ENCODE results near the gene DUSP23. TPM values are rescaled to one million over a fixed set of nuclear protein-coding genes. Genes with fewer than 3 reads are reported as not detected.

DUSP23 gene
- total RNA-seq, 2 experiments from 2014 or later = 1.2 to 2.0 TPM

- ChIA-PET CTCF (ENCODE audit: unreplicated experiment) (interaction anchor here (0.6 kb wide), 1 partner anchor 597 kb away, joined by 3 read pairs; no protein-coding TSS in a partner anchor), POLR2A (no interaction called here)
- BruUV-seq (replicated peaks) = no TSS peak
- Histone ChIP-seq H3K4me1 (ENCODE audit: insufficient read depth, low read length, poor library complexity, severe bottlenecking) (no peaks in the 10 kb centered on the region), H3K79me2 (ENCODE audit: insufficient read depth, low read depth, low read length) (no peaks in the 10 kb centered on the region), H3K4me2 (ENCODE audit: low read length) (no peak overlapping the region), H2AFZ (ENCODE audit: low read length) (no peak overlapping the region), H4K20me1 (ENCODE audit: insufficient read depth, low read length) (no peaks in the 10 kb centered on the region), H3K9me2 (ENCODE audit: insufficient read depth, low read length) (no peaks in the 10 kb centered on the region), H3K9me3 (ENCODE audit: low read length) (no peaks in the 10 kb centered on the region), H3K27ac (ENCODE audit: low read depth, low read length, poor library complexity, severe bottlenecking) (no peak overlapping the region), H3K4me3 (ENCODE audit: low read depth, low read length, poor library complexity, severe bottlenecking) (no peak overlapping the region), H3K36me3 (ENCODE audit: insufficient read depth, low read length) (no peaks in the 10 kb centered on the region)
- TF ChIP-seq EZH2phosphoT487 (IDR thresholded peaks at IDR 0.05; ENCODE audit: borderline replicate concordance, low read depth, low read length) = no peak
- TF ChIP-seq CTCF (conservative IDR thresholded peaks at IDR 0.05; ENCODE audit: low read length) = no peak
- no peak for DNase-seq (ENCODE audit: low spot score)
- intact Hi-C loops (cut with micrococcal nuclease; ENCODE audit: unreplicated experiment) = no loop called here
These were observed 2.5 kb upstream of the DUSP23 start for GRCh38 chr1:159778266-159778665.

DNA sequence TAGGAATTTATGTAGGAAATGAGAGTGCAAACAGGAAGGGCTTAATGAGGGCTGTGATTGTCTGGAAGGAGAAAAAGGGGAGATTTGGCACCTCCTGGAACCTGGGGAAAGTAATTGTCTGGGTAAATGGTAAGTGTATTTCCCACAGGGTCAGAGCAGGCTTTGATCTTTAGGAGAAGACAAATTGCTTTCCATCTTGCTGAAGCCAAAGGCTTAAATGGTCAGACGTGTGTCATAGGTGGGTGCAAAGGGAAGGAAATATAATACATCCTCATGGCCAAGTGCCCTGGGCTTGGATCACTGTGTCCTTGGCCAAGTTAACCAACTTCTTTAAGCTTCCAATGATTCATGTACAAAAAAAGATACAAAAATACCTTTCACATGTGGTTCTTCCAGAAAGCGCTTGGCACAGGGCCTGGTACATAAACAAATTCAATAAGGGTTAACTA, 1.3 kb upstream of the DUSP23 start:
- H3K4me2 ChIP-seq (ENCODE audit: low read length) = no peak overlapping the region
- intact Hi-C loops (cut with micrococcal nuclease; ENCODE audit: unreplicated experiment) = no loop called here
- H3K9me3 ChIP-seq (ENCODE audit: low read length) = no peaks in the 10 kb centered on the region
- no peak for DNase-seq (ENCODE audit: low spot score)
- POLR2A ChIA-PET = no interaction called here
- H3K4me3 ChIP-seq (ENCODE audit: low read depth, low read length, poor library complexity, severe bottlenecking) = no peak overlapping the region
- H3K9me2 ChIP-seq (ENCODE audit: insufficient read depth, low read length) = no peaks in the 10 kb centered on the region
- CTCF ChIA-PET (ENCODE audit: unreplicated experiment) = no interaction called here
- H3K36me3 ChIP-seq (ENCODE audit: insufficient read depth, low read length) = no peaks in the 10 kb centered on the region
- no peaks in the 10 kb centered on the region for H4K20me1 ChIP-seq (ENCODE audit: insufficient read depth, low read length)
- no TSS peak for BruUV-seq (replicated peaks)
- H3K79me2 ChIP-seq (ENCODE audit: insufficient read depth, low read depth, low read length) = no peaks in the 10 kb centered on the region
- H2AFZ ChIP-seq (ENCODE audit: low read length) = no peak overlapping the region
- no peak overlapping the region for H3K27ac ChIP-seq (ENCODE audit: low read depth, low read length, poor library complexity, severe bottlenecking)
- TF ChIP-seq EZH2phosphoT487 (IDR thresholded peaks at IDR 0.05; ENCODE audit: borderline replicate concordance, low read depth, low read length) (no peak), CTCF (conservative IDR thresholded peaks at IDR 0.05; ENCODE audit: low read length) (no peak)
- H3K4me1 ChIP-seq (ENCODE audit: insufficient read depth, low read length, poor library complexity, severe bottlenecking) = no peaks in the 10 kb centered on the region

GRCh38 chr1:159781992-159782391, 1.2 kb downstream of the DUSP23 start:
- Histone ChIP-seq H3K36me3 (ENCODE audit: insufficient read depth, low read length) (no peaks in the 10 kb centered on the region), H3K27ac (ENCODE audit: low read depth, low read length, poor library complexity, severe bottlenecking) (no peak overlapping the region), H3K4me1 (ENCODE audit: insufficient read depth, low read length, poor library complexity, severe bottlenecking) (no peaks in the 10 kb centered on the region), H3K9me3 (ENCODE audit: low read length) (no peaks in the 10 kb centered on the region), H3K4me2 (ENCODE audit: low read length) (no peak overlapping the region), H2AFZ (ENCODE audit: low read length) (no peak overlapping the region), H3K4me3 (ENCODE audit: low read depth, low read length, poor library complexity, severe bottlenecking) (no peak overlapping the region), H4K20me1 (ENCODE audit: insufficient read depth, low read length) (no peaks in the 10 kb centered on the region), H3K9me2 (ENCODE audit: insufficient read depth, low read length) (no peaks in the 10 kb centered on the region), H3K79me2 (ENCODE audit: insufficient read depth, low read depth, low read length) (no peaks in the 10 kb centered on the region)
- TF ChIP-seq CTCF (conservative IDR thresholded peaks at IDR 0.05; ENCODE audit: low read length) = no peak
- no peak for TF ChIP-seq EZH2phosphoT487 (IDR thresholded peaks at IDR 0.05; ENCODE audit: borderline replicate concordance, low read depth, low read length)
- POLR2A ChIA-PET = interaction anchor here (1.1 kb wide), 1 partner anchor 16 kb away, joined by 3 read pairs; no protein-coding TSS in a partner anchor
- CTCF ChIA-PET (ENCODE audit: unreplicated experiment) = no interaction called here
- DNase-seq (ENCODE audit: low spot score) = no peak
- intact Hi-C loops (cut with micrococcal nuclease; ENCODE audit: unreplicated experiment) = no loop called here
- BruUV-seq (replicated peaks) = no TSS peak
